ENCODE results near the gene RHOT1.
"Not testable (repeated sequence)": the region's sequence is repeated elsewhere in the genome, so short reads cannot be mapped to it uniquely, and the experiment has no call there.

The RHOT1 gene

GRCh38 chr17:32158870-32159585 lies 16.7 kb downstream of the RHOT1 start:
- in situ Hi-C loops (cut with MboI; ENCODE audit: low sequenced_read_pairs) = no loop called here

- in situ Hi-C loops (cut with MboI; ENCODE audit: low sequenced_read_pairs) = no loop called here
These were observed 17.5 kb downstream of the RHOT1 start for GRCh38 chr17:32159586-32160438.

GRCh38 chr17:32160526-32160925 lies 18.2 kb downstream of the RHOT1 start:
- in situ Hi-C loops (cut with MboI; ENCODE audit: low sequenced_read_pairs) = no loop called here

GRCh38 chr17:32161029-32161428 lies 18.7 kb downstream of the RHOT1 start:
- in situ Hi-C loops (cut with MboI; ENCODE audit: low sequenced_read_pairs) = no loop called here

- in situ Hi-C loops (cut with MboI; ENCODE audit: low sequenced_read_pairs) = no loop called here
These were observed 19.4 kb downstream of the RHOT1 start for GRCh38 chr17:32161506-32162365.

GRCh38 chr17:32174889-32175288 lies 32.6 kb downstream of the RHOT1 start:
- in situ Hi-C loops (cut with MboI; ENCODE audit: low sequenced_read_pairs) = no loop called here

GRCh38 chr17:32178679-32179078 lies 36.4 kb downstream of the RHOT1 start:
- in situ Hi-C loops (cut with MboI; ENCODE audit: low sequenced_read_pairs) = not testable (repeated sequence)

- in situ Hi-C loops (cut with MboI; ENCODE audit: low sequenced_read_pairs) = not testable (repeated sequence)
These were observed 36.8 kb downstream of the RHOT1 start for GRCh38 chr17:32179103-32179502.

- in situ Hi-C loops (cut with MboI; ENCODE audit: low sequenced_read_pairs) = not testable (repeated sequence)
These were observed 37.2 kb downstream of the RHOT1 start for GRCh38 chr17:32179526-32179925.

GRCh38 chr17:32180262-32180661 lies 38.0 kb downstream of the RHOT1 start:
- in situ Hi-C loops (cut with MboI; ENCODE audit: low sequenced_read_pairs) = not testable (repeated sequence)

GRCh38 chr17:32185875-32186274 lies 43.6 kb downstream of the RHOT1 start:
- in situ Hi-C loops (cut with MboI; ENCODE audit: low sequenced_read_pairs) = no loop called here

- in situ Hi-C loops (cut with MboI; ENCODE audit: low sequenced_read_pairs) = no loop called here
These were observed 45.0 kb downstream of the RHOT1 start for GRCh38 chr17:32187271-32187670.

- in situ Hi-C loops (cut with MboI; ENCODE audit: low sequenced_read_pairs) = no loop called here
These were observed 47.0 kb downstream of the RHOT1 start for GRCh38 chr17:32189343-32189742.

- in situ Hi-C loops (cut with MboI; ENCODE audit: low sequenced_read_pairs) = no loop called here
These were observed 49.0 kb downstream of the RHOT1 start for GRCh38 chr17:32191306-32191705.

GRCh38 chr17:32192379-32192778 lies 50.1 kb downstream of the RHOT1 start:
- in situ Hi-C loops (cut with MboI; ENCODE audit: low sequenced_read_pairs) = no loop called here

GRCh38 chr17:32197987-32198386 lies 55.7 kb downstream of the RHOT1 start:
- in situ Hi-C loops (cut with MboI; ENCODE audit: low sequenced_read_pairs) = no loop called here

GRCh38 chr17:32206861-32207260 lies 64.6 kb downstream of the RHOT1 start:
- in situ Hi-C loops (cut with MboI; ENCODE audit: low sequenced_read_pairs) = no loop called here

GRCh38 chr17:32208436-32208835 lies 66.1 kb downstream of the RHOT1 start:
- in situ Hi-C loops (cut with MboI; ENCODE audit: low sequenced_read_pairs) = no loop called here

- in situ Hi-C loops (cut with MboI; ENCODE audit: low sequenced_read_pairs) = no loop called here
These were observed 67.3 kb downstream of the RHOT1 start for GRCh38 chr17:32209608-32210007.

- in situ Hi-C loops (cut with MboI; ENCODE audit: low sequenced_read_pairs) = no loop called here
These were observed 69.4 kb downstream of the RHOT1 start for GRCh38 chr17:32211671-32212070.

- in situ Hi-C loops (cut with MboI; ENCODE audit: low sequenced_read_pairs) = no loop called here
These were observed 73.4 kb downstream of the RHOT1 start for GRCh38 chr17:32215696-32216095.

Measured in HL-60/S4 treated with retinoic acid at 250 ng/mL for 4 days and 3 days (cell line).